GM23338 (cell line): ENCODE data around the gene EDNRB. TPM values are rescaled to one million over a fixed set of nuclear protein-coding genes. Genes with fewer than 3 reads are reported as not detected.

Experiments used
- ATAC-seq: fragments of 200-7000 bp; cut with Tn5 transposase; 3 replicates; pipeline ENCODE4 v1.9.1; 2020
- DNase-seq: peaks from one replicate; pipeline ENCODE4 v3.0.0-alpha.2; 2015; ENCODE audit warnings: low spot score
- H2AFZ ChIP-seq: fragments of 200-600 bp; sonication (generic); 2 replicates; pipeline ENCODE4 v1.8.0; 2016; ENCODE audit warnings: antibody characterized with exemption, mild to moderate bottlenecking, moderate library complexity
- H3F3A ChIP-seq: fragments of 200-600 bp; sonication (generic); replicated peaks from 2 replicates; pipeline ENCODE4 v1.8.0; 2017; ENCODE audit warnings: antibody characterized with exemption, mixed run types, low read depth
- H3K27ac ChIP-seq: fragments of 200-600 bp; sonication (generic); 2 replicates; pipeline ENCODE4 v1.6.1; 2016; ENCODE audit warnings: low read depth
- H3K27me3 ChIP-seq: fragments of 200-600 bp; sonication (generic); 2 replicates; pipeline ENCODE4 v1.8.0; 2016; ENCODE audit warnings: mild to moderate bottlenecking, mixed run types, moderate library complexity; ENCODE audit not compliant: insufficient read depth
- H3K36me3 ChIP-seq: fragments of 200-600 bp; sonication (generic); 2 replicates; pipeline ENCODE4 v1.8.0; 2016; ENCODE audit warnings: mild to moderate bottlenecking; ENCODE audit not compliant: insufficient read depth
- H3K4me1 ChIP-seq: fragments of 200-600 bp; sonication (generic); 2 replicates; pipeline ENCODE4 v1.8.0; 2016; ENCODE audit warnings: mild to moderate bottlenecking, moderate library complexity; ENCODE audit not compliant: insufficient read depth
- H3K4me2 ChIP-seq: fragments of 200-600 bp; sonication (generic); 2 replicates; pipeline ENCODE4 v1.7.1; 2017; ENCODE audit warnings: mixed run types
- H3K4me3 ChIP-seq: fragments of 200-600 bp; sonication (generic); 2 replicates; pipeline ENCODE4 v1.6.1; 2016; ENCODE audit warnings: mixed run types
- H3K79me2 ChIP-seq: fragments of 200-600 bp; sonication (generic); replicated peaks from 2 replicates; pipeline ENCODE4 v1.8.0; 2017; ENCODE audit warnings: mild to moderate bottlenecking; ENCODE audit not compliant: insufficient read depth
- H3K9me2 ChIP-seq: fragments of 200-600 bp; sonication (generic); 2 replicates; pipeline ENCODE4 v1.8.0; 2017; ENCODE audit not compliant: insufficient read depth
- H4K20me1 ChIP-seq: fragments of 200-600 bp; sonication (generic); replicated peaks from 2 replicates; pipeline ENCODE4 v1.8.0; 2017; ENCODE audit warnings: mild to moderate bottlenecking; ENCODE audit not compliant: insufficient read depth
- H3K27ac Mint-ChIP-seq: 2 replicates; pipeline ENCODE4 v1.8.0; 2020; ENCODE audit warnings: inconsistent platforms, mild to moderate bottlenecking, moderate library complexity, mixed read lengths
- H3K27me3 Mint-ChIP-seq: 3 replicates; pipeline ENCODE4 v1.8.0; 2022; ENCODE audit warnings: low read depth, mild to moderate bottlenecking, moderate library complexity, mixed read lengths, inconsistent platforms; ENCODE audit not compliant: insufficient read depth, poor library complexity
- H3K36me3 Mint-ChIP-seq: 3 replicates; pipeline ENCODE4 v1.8.0; 2021; ENCODE audit warnings: low read depth, mild to moderate bottlenecking, inconsistent platforms, moderate library complexity, mixed read lengths
- H3K4me1 Mint-ChIP-seq: 3 replicates; pipeline ENCODE4 v1.8.0; 2020; ENCODE audit warnings: mild to moderate bottlenecking, inconsistent platforms, mixed read lengths
- H3K4me3 Mint-ChIP-seq: 3 replicates; pipeline ENCODE4 v1.8.0; 2021; ENCODE audit warnings: moderate library complexity, mild to moderate bottlenecking, inconsistent platforms, mixed read lengths
- H3K9me3 Mint-ChIP-seq: 3 replicates; pipeline ENCODE4 v1.8.0; 2020; ENCODE audit warnings: moderate library complexity, mild to moderate bottlenecking, inconsistent platforms, mixed read lengths
- CREB1 ChIP-seq: fragments of 250-450 bp; sonication (Bioruptor Pico); IDR thresholded peaks from 2 replicates; pipeline ENCODE4 v1.5.0; 2020; ENCODE audit warnings: low read depth, mild to moderate bottlenecking, moderate library complexity
- CTCF ChIP-seq, 2 experiments: fragments of 200-600 bp in 1 of 2; sonication (generic) in 1 of 2; conservative IDR thresholded peaks; 2 replicates each; pipeline versions ENCODE4 v1.5.1 to v1.6.1; 2016 to 2017; ENCODE audit warnings: antibody characterized with exemption in 2 of 2, low read depth in 2 of 2, mild to moderate bottlenecking in 2 of 2, moderate library complexity in 1 of 2
- EZH2 ChIP-seq: fragments of 200-600 bp; sonication (generic); IDR thresholded peaks from one replicate; pipeline ENCODE4 v1.8.0; 2017; ENCODE audit warnings: antibody characterized with exemption, mild to moderate bottlenecking, low read depth; ENCODE audit not compliant: unreplicated experiment
- EZH2phosphoT487 ChIP-seq: fragments of 200-600 bp; sonication (generic); IDR thresholded peaks from one replicate; pipeline ENCODE4 v1.8.1; 2018; ENCODE audit warnings: antibody characterized with exemption; ENCODE audit not compliant: unreplicated experiment
- NANOG ChIP-seq: IDR thresholded peaks from 2 replicates; pipeline ENCODE4 v1.6.1; 2016; ENCODE audit warnings: antibody characterized with exemption, borderline replicate concordance
- POLR2AphosphoS5 ChIP-seq: IDR thresholded peaks from 2 replicates; pipeline ENCODE4 v1.6.1; 2016; ENCODE audit warnings: antibody characterized with exemption, low read depth
- REST ChIP-seq: IDR thresholded peaks from one replicate; pipeline ENCODE4 v1.6.1; 2018; ENCODE audit warnings: antibody characterized with exemption; ENCODE audit not compliant: unreplicated experiment
- ZNF114 ChIP-seq: fragments of 250-450 bp; sonication (Bioruptor Pico); IDR thresholded peaks from 2 replicates; pipeline ENCODE4 v1.5.0; 2020; ENCODE audit warnings: mild to moderate bottlenecking, moderate library complexity
- ZNF331 ChIP-seq: fragments of 250-450 bp; sonication (Bioruptor Pico); IDR thresholded peaks from 2 replicates; pipeline ENCODE4 v1.5.0; 2020; ENCODE audit warnings: low read depth, mild to moderate bottlenecking, moderate library complexity
- ZNF462 ChIP-seq: fragments of 250-450 bp; sonication (Bioruptor Pico); IDR thresholded peaks from 2 replicates; pipeline ENCODE4 v1.5.0; 2020; ENCODE audit warnings: mild to moderate bottlenecking, moderate library complexity
- polyA plus RNA-seq: library from polyadenylated mRNA; unstranded; fragments of >200 nt; fragmentation: Nextera tagmentation; extraction: Ambion mirVana; gene quantifications from 2 replicates; pipeline ENCODE4 v1.2.1, GENCODE V29; 2016
- total RNA-seq: library from RNA; depleted of rRNA; stranded (reverse); fragments of >200 nt; shearing (Covaris generic); gene quantifications from 2 replicates; pipeline ENCODE4 v1.2.3, GENCODE V29; 2014

The EDNRB gene
- total and polyA plus RNA-seq, 2 experiments from 2014 or later: 27.9 to 28.9 TPM

GRCh38 chr13:77928909-77929308 lies 10.3 kb upstream of the EDNRB start:
- DNase-seq (no peak), ATAC-seq (no peak)
- Histone ChIP-seq H3K36me3 (no peaks in the 10 kb centered on the region), H3K4me3 (no peak overlapping the region), H3F3A (no peaks in the 10 kb centered on the region), H3K27me3 (no peaks in the 10 kb centered on the region), H2AFZ (no peak overlapping the region), H3K79me2 (no peaks in the 10 kb centered on the region), H3K9me2 (peaks cover 6% of the 10 kb centered on the region; the same call in 1 of the 2 replicates), H3K4me2 (no peak overlapping the region), H3K4me1 (peaks cover 25% of the 10 kb centered on the region), H3K27ac (no peak overlapping the region), H4K20me1 (no peaks in the 10 kb centered on the region)
- peaks cover 4% of the 10 kb centered on the region for H3K27me3 Mint-ChIP-seq
- no peak overlapping the region for H3K4me3 Mint-ChIP-seq
- H3K36me3 Mint-ChIP-seq: peaks cover 11% of the 10 kb centered on the region; the same call in 2 of the 3 replicates
- peaks cover 13% of the 10 kb centered on the region for H3K4me1 Mint-ChIP-seq
- TF ChIP-seq EZH2phosphoT487: no peak
- no peak for TF ChIP-seq POLR2AphosphoS5
- no peak for TF ChIP-seq EZH2
- no peak overlapping the region for H3K27ac Mint-ChIP-seq
- H3K9me3 Mint-ChIP-seq: peaks cover 11% of the 10 kb centered on the region; the same call in 2 of the 3 replicates

DNA sequence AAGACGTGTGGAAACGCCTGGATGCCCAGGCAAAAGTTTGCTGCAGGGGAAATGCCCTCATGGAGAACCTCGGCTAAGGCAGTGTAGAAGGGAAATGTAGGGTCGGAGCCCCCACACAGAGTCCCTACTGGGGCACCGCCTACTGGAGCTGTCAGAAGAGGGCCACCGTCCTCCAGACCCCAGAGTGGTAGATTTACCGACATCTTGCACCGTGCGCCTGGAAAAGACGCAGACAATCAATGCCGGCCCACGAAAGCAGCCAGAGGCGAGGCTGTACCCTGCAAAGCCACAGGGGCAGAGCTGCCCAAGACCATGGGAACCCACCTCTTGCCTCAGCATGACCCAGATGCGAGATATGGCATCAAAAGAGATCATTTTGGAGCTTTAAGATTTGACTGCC lies 7.0 kb upstream of the EDNRB start:
- peaks cover 11% of the 10 kb centered on the region; the same call in 2 of the 3 replicates for H3K9me3 Mint-ChIP-seq
- H3K4me3 Mint-ChIP-seq: no peak overlapping the region
- Histone ChIP-seq H4K20me1 (no peaks in the 10 kb centered on the region), H3K9me2 (peaks cover 6% of the 10 kb centered on the region; the same call in 1 of the 2 replicates), H3K27ac (no peak overlapping the region), H3F3A (no peaks in the 10 kb centered on the region), H3K4me3 (no peak overlapping the region), H3K4me2 (no peak overlapping the region), H3K4me1 (peaks cover 7% of the 10 kb centered on the region; the same call in 1 of the 2 replicates), H3K36me3 (no peaks in the 10 kb centered on the region), H3K27me3 (peaks cover 10% of the 10 kb centered on the region), H2AFZ (no peak overlapping the region), H3K79me2 (no peaks in the 10 kb centered on the region)
- H3K27me3 Mint-ChIP-seq: peaks cover 2% of the 10 kb centered on the region
- H3K4me1 Mint-ChIP-seq: peaks cover 6% of the 10 kb centered on the region; the same call in 2 of the 3 replicates
- no peak overlapping the region for H3K27ac Mint-ChIP-seq
- ATAC-seq: no peak
- no peak for DNase-seq
- H3K36me3 Mint-ChIP-seq: peaks cover 11% of the 10 kb centered on the region; the same call in 2 of the 3 replicates
- TF ChIP-seq EZH2phosphoT487: no peak
- no peak for TF ChIP-seq ZNF331 (CRISPR knock-in tag)
- TF ChIP-seq ZNF114 (CRISPR knock-in tag): no peak
- no peak for TF ChIP-seq ZNF462 (CRISPR knock-in tag)
- TF ChIP-seq REST: no peak
- TF ChIP-seq CTCF (conservative IDR thresholded peaks at IDR 0.05; ENCODE audit: low read depth in 2 of 2): no peak
- TF ChIP-seq EZH2: no peak
- no peak for TF ChIP-seq CREB1 (CRISPR knock-in tag)
- TF ChIP-seq NANOG: no peak
- TF ChIP-seq POLR2AphosphoS5: no peak
